Colon (tissue), 2 donors: Measurements from ENCODE around the gene SH3PXD2B.
"Not testable (repeated sequence)": the region's sequence is repeated elsewhere in the genome, so short reads cannot be mapped to it uniquely, and the experiment has no call there.

Experiments
- FAIRE-seq: peaks from 2 replicates; lab custom pipeline; 2012; peaks lifted over from hg19 to GRCh38; lab: Jason Lieb, UNC
- donor health status: control.
- donor health status: control.

The SH3PXD2B gene

DNA sequence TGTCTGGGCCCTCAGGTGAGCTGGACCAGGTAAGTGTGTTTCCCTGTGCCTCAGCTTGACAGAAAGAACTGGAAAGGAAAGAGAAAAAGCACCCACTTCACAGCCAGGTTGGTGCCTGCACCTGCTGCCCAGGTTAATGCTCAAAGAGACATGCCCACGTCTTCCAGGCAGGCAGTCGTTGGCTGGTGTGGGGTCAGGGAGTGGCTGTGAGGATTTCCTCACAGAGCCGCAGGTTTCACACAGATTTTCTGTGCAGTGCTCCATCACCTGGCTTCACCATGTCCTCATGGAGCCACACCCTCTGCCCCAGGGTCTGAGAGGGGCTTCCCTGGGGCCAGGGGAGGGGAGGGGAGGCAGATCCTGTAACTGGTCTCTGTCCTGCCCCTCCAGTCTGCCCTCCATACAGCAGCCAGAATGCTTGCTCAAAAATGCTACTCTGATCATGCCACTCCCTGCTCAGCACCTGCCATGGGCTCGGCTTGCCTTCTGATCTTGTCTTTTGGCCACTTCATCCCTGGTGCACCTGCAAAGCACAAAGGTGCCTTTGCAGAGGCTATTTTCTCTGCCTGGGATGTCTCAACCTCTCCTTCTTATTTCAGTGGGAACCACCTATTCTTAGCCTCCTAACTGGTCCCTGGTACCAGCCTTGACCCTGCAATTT, 88.2 kb downstream of the SH3PXD2B start:
- FAIRE-seq: no peak

DNA sequence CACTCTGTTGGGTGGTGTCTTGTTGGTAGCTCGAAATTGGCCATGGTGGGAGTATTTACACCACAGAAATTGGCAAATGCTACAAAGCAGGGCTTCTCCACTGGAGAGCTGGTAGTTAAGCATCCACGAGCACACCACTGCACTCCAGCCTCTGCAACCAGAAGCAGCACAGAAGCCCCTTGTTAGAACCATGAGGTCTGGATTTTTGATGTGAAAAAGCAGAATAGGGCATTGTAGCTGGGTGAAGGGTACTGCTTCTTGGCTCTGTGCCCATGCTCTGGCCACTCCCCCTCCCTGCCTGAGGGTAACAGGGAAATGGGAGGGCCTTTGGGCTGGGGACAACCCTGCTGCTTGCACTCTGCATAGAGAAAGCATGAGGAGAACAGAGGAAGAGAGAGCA, 89.6 kb downstream of the SH3PXD2B start:
- FAIRE-seq: no peak

GRCh38 chr5:172362755-172363154, 91.6 kb downstream of the SH3PXD2B start:
- FAIRE-seq: no peak

DNA sequence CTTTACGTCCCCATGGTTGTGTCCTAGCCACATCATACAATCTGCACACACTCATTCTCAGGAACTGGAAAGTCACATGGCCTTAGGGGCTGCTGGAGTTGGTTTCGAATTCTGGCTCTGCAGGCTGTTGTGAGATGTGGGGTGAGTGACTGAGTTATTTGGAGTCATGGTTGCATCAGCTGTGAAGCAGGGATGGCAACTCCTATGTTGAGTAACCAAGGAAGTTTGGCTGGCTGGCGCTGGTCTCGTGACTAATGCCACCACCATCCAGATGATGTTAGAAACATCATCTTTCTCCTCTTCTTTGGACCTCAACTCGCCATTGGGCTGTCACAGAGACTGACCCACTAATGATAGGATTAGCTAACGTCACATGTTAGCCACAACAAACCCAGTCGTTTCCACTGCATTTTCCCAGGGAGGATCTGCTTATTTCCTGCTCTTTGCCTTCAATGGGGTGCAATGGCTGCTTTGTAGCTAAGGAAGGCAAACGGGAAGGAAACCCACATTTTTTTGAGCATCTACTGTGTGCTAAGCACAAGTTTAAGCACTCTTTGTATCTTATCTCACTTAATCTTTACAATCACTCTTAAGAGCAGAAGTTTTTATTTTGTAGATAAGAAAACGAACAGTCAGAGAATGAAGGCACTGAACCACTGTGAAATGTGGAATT, 92.6 kb downstream of the SH3PXD2B start:
- no peak for FAIRE-seq

DNA sequence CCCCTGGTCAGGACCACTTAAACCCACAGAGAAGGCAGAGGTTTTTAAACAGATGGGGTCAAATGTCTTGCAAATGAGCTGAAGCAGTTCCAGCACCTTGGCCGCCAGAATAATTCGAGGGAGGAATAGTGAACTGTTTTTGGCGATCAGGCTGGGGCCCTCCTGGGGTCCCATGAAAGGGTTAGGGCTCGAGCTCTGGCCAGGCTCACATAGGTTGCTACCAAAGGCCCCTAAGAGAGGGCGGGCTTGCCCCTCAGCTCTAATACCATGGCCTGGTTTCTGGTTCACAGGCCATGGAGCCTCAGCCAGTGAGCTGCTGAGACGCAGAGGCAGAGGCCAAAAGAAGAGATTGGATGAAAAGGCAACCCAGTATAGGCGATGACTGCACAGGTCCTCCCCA, 96.0 kb downstream of the SH3PXD2B start:
- no peak for FAIRE-seq

DNA sequence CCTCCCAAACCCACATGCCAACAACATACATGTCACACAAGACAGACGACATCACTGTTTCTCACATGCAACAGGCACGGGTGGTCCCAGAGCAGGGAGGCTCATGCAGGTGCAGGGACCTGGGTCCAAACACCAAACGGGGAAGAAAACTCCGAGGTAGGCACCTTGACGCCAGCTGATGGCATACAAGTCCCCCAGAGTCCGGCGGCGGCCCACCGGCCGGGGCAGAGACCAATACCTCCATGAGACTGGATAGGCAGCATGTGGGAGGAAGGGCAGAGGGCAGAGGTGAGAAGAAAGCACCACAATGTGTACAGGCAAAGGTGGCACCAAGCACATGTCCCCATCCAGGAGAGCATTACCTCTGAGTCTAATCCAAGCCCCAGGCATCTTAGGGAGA, 97.8 kb downstream of the SH3PXD2B start:
- FAIRE-seq: no peak

- no peak for FAIRE-seq
Observed at GRCh38 chr5:172356047-172356446, 98.3 kb downstream of the SH3PXD2B start.

GRCh38 chr5:172353846-172354245, 100.5 kb downstream of the SH3PXD2B start:
- FAIRE-seq: no peak

DNA sequence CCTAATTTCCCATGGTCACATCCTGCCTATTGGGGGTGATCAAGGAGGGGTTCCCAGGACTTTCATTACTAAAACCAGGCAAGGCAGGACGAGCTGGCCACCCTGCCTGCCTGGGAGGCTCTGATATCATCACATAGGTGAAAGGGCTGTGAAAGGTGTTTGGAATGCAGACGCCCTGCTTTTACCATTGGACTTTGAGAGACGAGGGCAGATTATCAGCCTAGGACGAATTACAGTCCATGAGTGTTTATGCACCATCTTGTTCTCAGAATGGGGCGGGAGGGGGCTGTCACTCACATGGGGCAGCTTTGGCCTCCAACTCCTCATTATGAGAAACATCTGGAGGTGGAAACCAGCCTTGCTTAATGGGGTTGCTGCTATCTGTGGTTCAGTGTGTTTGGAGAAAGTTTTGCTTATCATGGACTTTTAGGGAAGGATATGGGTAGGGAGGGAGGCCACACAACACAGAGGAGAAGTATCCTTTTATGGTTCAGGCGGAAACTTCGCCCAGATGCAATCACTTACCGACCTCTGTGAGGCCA, 101.0 kb downstream of the SH3PXD2B start:
- no peak for FAIRE-seq

GRCh38 chr5:172352526-172352925, 101.8 kb downstream of the SH3PXD2B start:
- not testable (repeated sequence) for FAIRE-seq

DNA sequence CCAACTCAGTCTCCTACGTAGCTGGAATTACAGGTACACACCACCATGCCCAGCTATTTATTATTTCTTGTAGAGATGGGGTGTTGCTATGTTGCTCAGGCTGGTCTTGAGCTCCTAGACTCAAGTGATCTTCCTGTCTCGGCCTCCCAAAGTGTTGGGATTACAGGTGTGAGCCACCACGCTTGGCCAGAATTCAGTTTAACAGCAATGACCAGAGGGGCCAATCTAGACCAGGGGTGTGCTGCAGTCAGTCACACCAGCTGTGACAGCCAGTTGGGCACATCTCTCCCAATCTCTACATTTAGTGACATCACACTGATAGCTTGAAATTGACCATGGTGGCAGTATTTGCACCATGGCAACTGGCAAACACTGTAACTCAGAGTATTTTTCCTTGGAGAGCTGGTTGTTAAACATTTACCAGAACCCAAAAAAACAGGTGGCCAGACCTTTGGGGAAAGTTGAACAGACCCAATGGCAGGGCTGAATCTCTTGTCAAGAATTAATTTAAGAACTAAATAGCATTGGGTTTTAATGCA, 103.0 kb downstream of the SH3PXD2B start:
- no peak for FAIRE-seq

DNA sequence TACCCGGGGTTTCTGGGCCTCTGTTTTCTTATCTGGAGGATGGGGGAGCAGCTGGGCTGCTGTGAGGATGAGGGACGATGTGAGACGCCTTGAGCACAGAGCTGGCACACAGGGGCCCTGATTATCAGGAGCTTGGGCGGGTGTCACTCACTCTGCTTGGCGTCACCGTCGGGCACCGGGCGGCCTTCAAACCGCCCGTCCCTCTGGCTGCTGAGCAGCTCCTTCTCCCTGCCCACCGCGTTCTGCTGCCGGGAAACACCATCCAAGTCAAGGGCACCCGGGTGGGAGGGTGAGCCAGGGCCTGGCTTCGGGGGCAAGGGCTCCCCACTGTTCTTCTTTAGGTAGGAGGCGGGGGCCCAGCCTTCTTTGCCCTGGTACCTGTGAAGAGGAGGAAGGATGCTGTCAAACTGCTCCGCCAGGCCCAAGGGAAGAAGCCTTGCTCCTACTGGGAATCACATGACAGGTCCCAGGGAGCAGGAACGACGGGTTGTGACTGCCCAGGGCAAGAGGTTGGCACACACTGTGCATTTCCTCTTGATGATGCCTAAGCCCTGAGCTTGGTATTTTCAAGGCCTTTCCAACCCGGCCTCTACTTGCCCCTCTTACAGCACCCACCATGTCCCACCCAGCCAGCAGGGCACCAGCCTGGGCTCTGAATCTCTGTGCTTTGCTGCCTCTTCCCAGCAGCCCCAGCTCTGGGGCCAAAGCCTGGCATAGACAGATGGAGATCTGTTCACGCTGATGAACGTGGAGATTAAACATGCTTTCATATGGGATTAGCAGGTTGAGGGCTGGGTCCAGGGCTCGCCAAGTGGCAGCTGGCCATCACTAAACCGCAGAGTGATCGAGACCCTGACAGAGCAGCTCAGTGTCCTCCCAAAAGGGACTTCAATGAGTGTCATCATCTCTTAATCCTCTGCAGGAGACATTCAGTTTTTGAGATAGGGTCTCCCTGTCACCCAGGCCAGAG, 103.8 kb downstream of the SH3PXD2B start:
- FAIRE-seq: no peak

DNA sequence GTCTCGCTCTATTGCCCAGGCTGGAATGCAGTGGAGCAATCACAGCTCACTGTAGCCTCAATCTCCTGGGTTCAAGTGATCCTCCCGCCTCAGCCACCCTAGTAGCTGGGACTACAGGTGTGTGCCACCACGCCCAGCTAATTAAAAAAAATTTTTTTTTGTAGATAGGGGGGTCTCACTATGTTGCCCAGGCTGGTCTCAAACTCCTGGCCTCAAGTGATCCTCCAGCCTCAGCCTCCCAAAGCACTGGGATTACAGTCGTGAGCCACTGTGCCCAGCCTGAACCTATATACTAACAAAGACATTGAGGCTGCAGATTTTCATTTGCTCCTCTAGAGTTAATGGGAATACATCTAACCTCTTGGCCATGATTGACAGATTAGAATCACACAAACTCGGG, 105.6 kb downstream of the SH3PXD2B start:
- not testable (repeated sequence) for FAIRE-seq

DNA sequence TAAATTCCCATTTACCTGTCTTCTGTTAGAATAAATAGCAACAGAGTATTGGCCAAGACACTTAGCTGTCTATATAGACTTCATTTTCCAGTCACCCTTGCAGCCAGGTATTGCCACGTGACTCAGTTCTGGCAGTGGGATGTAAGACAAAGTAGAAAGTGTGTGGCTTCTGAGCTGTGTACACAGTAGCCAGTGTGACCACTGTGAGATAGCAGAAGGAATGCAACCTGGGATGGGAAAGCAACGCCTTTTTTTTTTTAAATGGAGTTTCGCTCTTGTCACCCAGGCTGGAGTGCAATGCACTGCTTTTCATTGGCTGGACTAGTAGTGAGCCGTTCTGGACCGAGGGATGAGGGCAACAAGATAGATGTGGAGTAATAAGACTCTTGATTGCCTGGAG, 106.2 kb downstream of the SH3PXD2B start:
- FAIRE-seq: no peak

GRCh38 chr5:172347496-172348052, 106.8 kb downstream of the SH3PXD2B start:
- FAIRE-seq: no peak

DNA sequence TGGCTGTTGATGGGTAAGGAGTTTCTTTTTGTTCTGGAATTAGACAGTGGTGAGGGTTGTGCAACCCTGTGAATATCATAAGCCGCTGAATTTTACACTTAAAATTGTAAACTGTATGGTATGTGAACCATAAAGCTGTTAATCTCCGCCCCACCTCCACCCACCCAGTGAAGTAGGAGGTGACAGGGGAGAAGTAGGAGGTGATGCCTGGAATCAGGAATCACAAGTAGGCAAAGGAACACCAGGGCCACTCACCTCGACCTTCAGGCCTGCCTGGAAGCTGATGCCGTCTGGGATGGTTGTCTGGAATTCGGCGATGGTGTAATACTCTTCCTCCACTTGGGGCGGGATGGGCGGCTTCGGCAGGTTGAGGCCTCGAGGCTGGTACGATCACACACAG, 108.4 kb downstream of the SH3PXD2B start:
- FAIRE-seq: no peak

GRCh38 chr5:172344855-172345409, 109.4 kb downstream of the SH3PXD2B start:
- no peak for FAIRE-seq

GRCh38 chr5:172343741-172344140, 110.6 kb downstream of the SH3PXD2B start:
- no peak for FAIRE-seq

GRCh38 chr5:172342918-172343317, 111.4 kb downstream of the SH3PXD2B start:
- no peak for FAIRE-seq

DNA sequence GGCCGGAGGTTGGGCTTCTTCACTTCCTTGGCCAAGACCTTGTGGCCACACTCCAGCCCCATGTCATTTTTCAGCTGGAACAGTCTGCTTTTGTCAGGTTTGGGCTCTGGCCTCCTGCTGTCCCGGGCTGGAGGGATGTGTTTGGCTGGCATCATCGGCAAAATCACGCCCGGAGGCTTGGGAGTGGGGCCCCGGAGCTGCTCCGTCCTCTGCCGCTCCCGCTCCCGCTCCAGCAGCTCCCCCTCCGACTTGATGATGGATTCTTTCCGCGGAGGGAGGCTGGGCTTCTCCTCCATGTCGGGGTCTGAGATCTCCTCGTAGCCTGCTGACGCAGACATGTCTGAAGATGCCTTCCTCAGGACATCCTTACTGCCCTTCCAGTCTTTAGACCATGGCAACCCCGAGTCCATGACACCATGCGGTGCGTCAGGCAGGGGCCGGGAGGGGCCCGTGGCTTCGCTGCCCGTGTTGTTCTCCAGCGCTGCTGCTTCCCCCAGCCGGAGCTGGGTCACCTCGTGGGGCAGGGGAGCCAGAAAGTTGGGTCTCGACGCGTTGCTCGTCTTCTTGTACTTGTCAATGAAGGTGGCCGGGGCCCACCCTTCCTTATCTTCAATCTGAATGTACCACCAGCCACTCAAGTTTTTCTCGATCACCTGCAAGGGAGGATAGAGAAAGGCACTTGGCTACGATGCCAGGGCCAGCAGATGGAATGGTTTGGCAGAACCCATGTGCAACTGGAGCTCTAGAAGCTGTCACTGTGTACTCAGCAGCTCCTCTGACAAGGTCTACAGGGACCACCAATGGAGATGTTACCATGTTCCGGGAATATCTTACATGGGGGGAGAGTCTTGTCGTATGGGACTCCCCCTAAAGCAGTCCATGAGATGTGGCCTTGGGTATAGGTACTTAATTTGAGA, 114.8 kb downstream of the SH3PXD2B start:
- FAIRE-seq: no peak
